HEK293 (cell line): ENCODE results near the gene DGCR6L.

ENCODE experiments used
- ZBTB7A ChIP-seq: fragments of 450-650 bp; formaldehyde crosslinking; IDR thresholded peaks from 2 replicates; pipeline ENCODE4 v1.5.1; 2016; ENCODE audit warnings: low read depth, missing biosample characterization, missing genetic modification characterization
- ZBTB8A ChIP-seq: fragments of 450-650 bp; formaldehyde crosslinking; IDR thresholded peaks from 2 replicates; pipeline ENCODE4 v1.5.1; 2016; ENCODE audit warnings: missing biosample characterization, missing genetic modification characterization
- ZNF10 ChIP-seq: fragments of 450-650 bp; formaldehyde crosslinking; IDR thresholded peaks from 2 replicates; pipeline ENCODE4 v1.5.1; 2017; ENCODE audit warnings: missing biosample characterization, missing genetic modification characterization
- ZNF473 ChIP-seq: fragments of 450-650 bp; formaldehyde crosslinking; IDR thresholded peaks from 2 replicates; pipeline ENCODE4 v1.5.1; 2017; ENCODE audit warnings: missing biosample characterization, missing genetic modification characterization
- ZNF510 ChIP-seq: fragments of 450-650 bp; formaldehyde crosslinking; IDR thresholded peaks from 2 replicates; pipeline ENCODE4 v1.5.1; 2018; ENCODE audit warnings: mild to moderate bottlenecking, missing genetic modification characterization, missing biosample characterization; ENCODE audit not compliant: insufficient replicate concordance
- ZNF549 ChIP-seq: fragments of 450-650 bp; IDR thresholded peaks from 2 replicates; pipeline ENCODE4 v1.5.1; 2018; ENCODE audit warnings: missing biosample characterization, missing genetic modification characterization, mild to moderate bottlenecking, inconsistent platforms, moderate library complexity
- TF ChIP-seq, protein P1 (sequence below): fragments of 450-650 bp; formaldehyde crosslinking; IDR thresholded peaks from 2 replicates; pipeline ENCODE4 v1.5.1; 2016; ENCODE audit warnings: missing biosample characterization, missing genetic modification characterization
- TF ChIP-seq, protein P2 (sequence below): fragments of 450-650 bp; formaldehyde crosslinking; IDR thresholded peaks from 2 replicates; pipeline ENCODE4 v1.5.1; 2017; ENCODE audit warnings: missing biosample characterization, missing genetic modification characterization

DNA sequence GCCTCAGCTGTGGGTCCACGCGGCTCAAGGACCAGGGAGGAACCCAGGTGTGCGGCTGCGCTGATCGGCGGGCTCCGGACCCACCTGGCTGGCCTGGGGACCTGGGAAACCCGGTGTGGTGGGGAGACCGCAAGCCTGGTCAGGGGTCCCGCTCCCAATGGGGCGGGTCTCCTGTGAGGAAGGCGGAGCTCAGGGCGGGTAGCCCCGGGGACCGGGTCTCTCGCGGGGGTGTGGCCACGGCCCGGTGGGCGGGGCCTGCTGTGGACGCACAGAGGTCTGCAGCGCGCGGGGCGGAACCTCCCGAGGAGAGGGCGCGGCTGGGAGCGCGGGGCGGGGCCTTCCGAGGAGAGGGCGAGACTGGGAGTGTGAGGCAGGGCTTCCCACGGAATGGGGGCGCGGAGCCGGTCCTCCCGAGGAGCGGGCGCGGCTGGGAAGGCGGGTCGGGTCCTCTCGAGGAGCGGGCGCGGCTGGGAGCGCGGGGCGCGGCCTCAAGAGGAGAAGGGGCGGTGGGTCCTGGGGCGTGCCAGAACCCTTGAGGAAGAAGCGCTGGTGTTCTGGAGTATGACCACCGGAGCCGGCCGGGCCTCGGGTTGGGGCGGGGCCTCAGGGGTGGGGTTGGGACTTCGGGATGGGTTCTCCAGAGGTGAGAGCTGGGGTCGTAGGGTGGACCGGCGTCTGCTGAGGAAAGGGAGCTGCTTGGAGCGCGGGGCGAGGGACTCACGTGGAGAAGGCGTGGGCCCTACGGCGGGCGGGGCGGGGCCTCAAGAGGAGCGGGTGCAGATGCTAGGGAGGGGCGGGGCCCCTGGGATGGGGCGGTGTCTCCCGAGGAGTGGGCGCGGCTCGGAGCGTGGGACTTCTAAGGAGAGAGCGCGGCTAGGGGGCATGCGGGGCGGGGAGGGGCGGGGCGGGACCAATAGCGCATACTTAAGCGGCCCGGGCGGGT, 20.8 kb downstream of the DGCR6L start:
- TF ChIP-seq, protein P1, sequence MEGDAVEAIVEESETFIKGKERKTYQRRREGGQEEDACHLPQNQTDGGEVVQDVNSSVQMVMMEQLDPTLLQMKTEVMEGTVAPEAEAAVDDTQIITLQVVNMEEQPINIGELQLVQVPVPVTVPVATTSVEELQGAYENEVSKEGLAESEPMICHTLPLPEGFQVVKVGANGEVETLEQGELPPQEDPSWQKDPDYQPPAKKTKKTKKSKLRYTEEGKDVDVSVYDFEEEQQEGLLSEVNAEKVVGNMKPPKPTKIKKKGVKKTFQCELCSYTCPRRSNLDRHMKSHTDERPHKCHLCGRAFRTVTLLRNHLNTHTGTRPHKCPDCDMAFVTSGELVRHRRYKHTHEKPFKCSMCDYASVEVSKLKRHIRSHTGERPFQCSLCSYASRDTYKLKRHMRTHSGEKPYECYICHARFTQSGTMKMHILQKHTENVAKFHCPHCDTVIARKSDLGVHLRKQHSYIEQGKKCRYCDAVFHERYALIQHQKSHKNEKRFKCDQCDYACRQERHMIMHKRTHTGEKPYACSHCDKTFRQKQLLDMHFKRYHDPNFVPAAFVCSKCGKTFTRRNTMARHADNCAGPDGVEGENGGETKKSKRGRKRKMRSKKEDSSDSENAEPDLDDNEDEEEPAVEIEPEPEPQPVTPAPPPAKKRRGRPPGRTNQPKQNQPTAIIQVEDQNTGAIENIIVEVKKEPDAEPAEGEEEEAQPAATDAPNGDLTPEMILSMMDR (tag by site-specific recombination), result no peak
- TF ChIP-seq ZBTB8A, result peak; percentile 32
- no peak for TF ChIP-seq ZNF549 (tag by site-specific recombination)
- no peak for TF ChIP-seq ZNF473
- TF ChIP-seq, protein P2, sequence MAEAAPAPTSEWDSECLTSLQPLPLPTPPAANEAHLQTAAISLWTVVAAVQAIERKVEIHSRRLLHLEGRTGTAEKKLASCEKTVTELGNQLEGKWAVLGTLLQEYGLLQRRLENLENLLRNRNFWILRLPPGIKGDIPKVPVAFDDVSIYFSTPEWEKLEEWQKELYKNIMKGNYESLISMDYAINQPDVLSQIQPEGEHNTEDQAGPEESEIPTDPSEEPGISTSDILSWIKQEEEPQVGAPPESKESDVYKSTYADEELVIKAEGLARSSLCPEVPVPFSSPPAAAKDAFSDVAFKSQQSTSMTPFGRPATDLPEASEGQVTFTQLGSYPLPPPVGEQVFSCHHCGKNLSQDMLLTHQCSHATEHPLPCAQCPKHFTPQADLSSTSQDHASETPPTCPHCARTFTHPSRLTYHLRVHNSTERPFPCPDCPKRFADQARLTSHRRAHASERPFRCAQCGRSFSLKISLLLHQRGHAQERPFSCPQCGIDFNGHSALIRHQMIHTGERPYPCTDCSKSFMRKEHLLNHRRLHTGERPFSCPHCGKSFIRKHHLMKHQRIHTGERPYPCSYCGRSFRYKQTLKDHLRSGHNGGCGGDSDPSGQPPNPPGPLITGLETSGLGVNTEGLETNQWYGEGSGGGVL (tag by site-specific recombination), result peak; percentile 60
- TF ChIP-seq ZNF10 (tag by site-specific recombination), result no peak
- no peak for TF ChIP-seq ZNF510 (tag by site-specific recombination)
- TF ChIP-seq ZBTB7A, result no peak
